LHCN-M2 (cell line): ENCODE results near the gene PTPRG. TPM values are rescaled to one million over a fixed set of nuclear protein-coding genes. Genes with fewer than 3 reads are reported as not detected.

ENCODE experiments used
- DNase-seq: peaks from one replicate; pipeline ENCODE4 v3.0.0-alpha.2; 2012; ENCODE audit warnings: low read depth
- total RNA-seq: library from RNA; depleted of rRNA; stranded (reverse); fragments of >200 nt; gene quantifications from 2 replicates; pipeline ENCODE4 v1.2.3, GENCODE V29; 2014

PTPRG gene
- total RNA-seq, 1 experiment from 2014 or later: 32.2 TPM

DNA sequence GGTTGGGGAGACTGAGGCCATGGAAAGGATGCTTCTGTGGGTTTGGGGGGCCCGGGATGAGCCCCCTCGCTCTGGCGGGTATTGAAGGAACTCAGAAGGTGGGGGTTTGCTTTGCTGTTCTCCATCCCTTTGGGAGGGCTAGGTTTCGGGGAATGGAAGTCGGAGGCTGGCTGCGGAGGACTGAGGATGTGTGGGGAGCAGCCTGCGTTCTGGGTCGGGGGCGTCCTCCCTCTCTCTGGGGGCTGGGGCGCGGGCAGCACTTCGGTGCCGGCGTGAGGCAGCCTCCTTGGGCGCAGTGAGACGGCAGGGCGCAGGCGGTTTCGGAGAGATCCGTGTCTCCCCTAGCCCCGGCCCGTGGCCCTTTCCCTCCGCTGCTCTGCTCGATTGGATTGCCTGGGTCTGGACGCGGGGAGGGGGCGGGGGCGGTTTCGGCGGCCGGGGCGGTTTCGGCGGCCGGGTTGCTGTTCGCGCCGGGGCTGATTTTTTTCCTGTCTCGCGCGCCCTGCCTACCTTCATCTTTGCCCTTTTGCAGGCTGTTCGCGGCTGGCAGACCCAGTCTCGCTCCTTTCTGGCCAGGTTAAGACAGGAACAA, 1.4 kb downstream of the PTPRG start:
- DNase-seq: peak; percentile 45

DNA sequence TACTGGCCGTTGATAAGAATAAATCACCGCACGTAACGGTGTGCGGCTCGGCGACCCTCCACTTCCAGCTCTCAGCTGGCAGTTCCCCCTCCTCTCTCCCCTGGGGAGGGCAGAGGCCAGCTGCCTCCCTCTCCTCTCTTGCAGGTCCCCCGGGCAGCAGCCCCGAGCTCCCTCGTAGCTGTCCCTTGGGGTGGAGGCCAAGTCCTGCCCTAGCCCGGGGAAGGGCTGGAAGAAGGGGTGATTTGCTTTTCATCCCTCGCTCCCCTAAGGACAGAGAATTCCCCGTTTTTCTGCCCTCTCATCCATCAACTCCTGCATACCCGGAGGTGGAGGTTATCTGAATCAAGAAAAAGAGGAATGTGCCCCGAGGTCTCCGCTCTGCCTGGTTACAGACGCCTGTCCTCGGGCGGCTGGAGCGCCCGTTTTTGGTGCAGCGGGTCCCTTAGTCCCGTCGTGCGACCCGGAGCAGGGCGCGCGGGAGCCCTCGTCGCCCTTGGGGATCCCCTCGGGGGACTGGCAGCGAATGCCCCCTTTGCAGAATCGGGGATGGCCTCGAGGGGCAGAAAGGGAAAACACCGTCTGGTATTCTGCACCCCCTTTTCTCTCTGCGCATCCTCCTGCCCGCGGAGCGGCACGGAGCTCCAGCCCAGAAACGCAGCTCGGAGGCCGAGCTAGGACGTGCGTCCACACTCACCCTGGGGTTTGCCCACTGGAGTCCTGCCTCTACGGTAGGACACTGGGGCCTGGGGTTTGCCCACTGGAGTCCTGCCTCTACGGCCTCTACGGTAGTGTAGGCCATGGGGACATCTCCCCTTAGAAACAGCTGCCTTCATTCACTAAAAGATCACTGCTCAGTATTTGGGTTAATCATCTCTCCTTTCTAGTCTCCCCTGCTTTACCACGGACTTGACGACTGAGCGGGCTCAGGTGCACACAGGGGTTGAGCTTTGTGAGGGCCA, 2.2 kb downstream of the PTPRG start:
- no peak for DNase-seq

GRCh38 chr3:61564395-61565059, 3.2 kb downstream of the PTPRG start:
- DNase-seq: peak; percentile 65

DNA sequence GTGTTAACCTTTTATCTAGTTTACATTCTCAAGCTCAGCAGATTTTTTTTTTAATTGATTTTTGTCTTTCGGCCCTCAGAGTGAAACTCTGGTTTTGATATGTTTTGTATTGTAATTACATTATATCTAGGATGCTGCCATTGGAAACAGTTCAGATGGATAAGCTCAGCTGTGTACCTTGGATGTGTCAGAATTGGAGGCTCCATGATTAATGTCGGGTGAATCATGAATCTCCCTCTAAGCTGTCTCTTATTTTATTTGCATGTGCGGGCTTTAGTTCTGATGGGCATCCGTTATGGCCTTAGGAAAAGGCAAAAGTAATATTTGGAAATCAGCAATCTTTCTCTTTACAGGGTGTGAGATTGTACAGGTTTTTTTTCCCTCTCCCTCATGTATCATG, 4.2 kb downstream of the PTPRG start:
- DNase-seq: peak; percentile 64

DNA sequence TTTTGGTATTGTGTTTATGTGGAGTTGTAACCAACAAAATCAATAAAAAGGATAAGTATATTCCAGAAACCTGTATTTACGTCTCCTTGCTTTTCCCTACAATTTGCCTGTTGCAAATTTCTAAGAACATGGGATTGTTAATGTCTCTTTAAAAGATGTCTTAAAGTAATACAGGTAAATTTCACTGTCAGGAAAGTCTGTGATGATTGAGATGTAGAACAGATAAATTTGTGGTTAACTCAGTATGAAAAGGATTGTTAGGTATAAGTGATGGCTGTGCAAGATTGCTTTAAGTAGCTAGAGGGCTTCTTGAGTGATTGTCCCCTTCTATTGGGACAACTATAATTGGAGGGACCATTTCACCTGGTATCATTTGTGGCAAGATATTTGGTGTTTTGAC, 6.8 kb downstream of the PTPRG start:
- no peak for DNase-seq

DNA sequence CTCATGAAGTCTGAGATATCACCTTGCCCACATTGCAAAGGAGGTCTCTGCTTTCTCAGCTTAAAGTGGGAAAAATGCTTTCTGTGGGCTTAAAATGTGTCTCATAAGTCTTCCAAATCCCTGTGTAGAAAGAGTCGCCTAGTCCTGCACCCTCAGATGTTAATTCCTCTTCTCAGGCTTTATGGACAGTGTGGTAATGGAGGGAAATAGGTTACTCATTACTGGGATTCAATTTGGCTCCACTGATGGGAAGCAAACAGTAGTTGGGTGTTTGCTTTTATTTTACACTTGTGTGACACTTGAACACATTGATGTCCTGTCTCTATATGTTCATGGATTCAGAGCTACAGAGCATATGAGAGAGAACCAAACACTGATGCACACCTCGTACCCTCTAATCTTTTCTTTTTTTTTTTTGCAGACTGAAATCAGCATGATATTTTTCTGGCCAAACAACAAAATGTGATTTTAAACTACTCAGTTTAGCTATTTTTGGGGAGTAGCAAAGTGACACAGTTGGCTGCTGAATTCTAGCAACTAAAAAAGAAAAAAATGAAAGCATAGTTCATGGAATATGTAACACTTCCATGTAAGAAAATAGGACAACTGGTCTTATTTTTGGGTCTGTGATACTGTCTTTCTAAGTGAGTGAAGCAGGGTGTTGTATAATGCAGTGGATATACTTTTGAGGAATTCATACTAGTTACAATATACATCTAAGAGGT, 8.6 kb downstream of the PTPRG start:
- no peak for DNase-seq

GRCh38 chr3:61570813-61571212, 9.4 kb downstream of the PTPRG start:
- no peak for DNase-seq

- peak; percentile 88 for DNase-seq
Observed at GRCh38 chr3:61571516-61572336, 10.4 kb downstream of the PTPRG start.

GRCh38 chr3:61572879-61573278, 11.5 kb downstream of the PTPRG start:
- no peak for DNase-seq

DNA sequence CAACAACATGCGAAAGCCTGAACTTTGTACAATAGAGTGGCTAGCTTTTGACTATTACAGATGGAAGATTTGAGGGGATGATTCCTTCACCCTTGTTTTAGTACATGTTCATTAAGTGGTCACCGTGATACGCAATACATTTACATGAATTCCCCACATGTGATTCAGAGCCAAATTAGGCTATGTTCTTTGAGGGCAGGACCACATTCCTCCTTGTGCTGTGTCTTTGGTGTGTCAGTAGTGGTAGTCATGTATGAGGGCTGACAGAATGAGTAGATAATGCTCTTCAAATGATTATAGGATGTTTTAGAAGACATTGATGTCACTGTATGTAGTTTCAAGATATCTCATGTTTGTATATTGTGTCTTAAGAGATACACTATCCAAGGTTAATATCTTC, 12.1 kb downstream of the PTPRG start:
- no peak for DNase-seq

DNA sequence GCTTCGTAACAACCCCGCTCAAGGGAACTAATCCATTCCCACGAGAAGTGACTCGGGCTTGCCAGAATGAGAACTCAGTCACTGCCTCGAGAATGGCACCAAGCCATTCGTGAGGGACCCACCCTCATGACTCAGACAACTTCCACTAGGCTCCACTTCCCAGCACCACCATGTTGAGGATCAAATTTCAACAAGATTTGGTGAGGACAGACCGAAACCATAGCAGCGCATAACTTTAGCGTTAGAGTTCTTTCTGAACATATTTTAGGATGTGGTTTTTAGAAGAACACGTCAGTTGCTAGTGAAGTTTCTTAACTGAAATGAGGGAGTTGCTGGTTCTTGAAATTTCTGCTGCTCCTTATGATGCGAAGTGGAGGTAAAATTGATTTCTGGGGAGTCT, 13.5 kb downstream of the PTPRG start:
- DNase-seq: peak; percentile 99

DNA sequence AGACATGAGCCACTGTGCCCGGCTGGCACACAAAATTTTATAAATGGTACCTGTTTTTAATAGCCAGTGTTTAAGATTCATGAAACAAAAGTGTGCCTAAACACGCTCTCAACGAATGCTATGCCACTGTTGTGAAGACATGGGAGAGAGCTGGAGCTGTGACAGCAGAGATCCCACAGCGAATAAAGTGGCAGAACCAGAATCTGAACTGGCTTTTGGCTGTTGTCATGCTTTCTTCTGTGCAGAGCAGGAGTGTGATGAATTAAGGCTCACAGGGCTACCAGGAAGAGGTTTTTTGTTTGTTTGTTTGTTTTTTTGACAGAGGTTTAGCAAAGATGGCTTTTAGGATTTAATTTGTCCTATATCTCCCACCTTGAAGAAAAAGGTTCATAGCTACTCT, 14.5 kb downstream of the PTPRG start:
- DNase-seq: no peak

- no peak for DNase-seq
Observed at GRCh38 chr3:61577760-61578159, 16.4 kb downstream of the PTPRG start.

DNA sequence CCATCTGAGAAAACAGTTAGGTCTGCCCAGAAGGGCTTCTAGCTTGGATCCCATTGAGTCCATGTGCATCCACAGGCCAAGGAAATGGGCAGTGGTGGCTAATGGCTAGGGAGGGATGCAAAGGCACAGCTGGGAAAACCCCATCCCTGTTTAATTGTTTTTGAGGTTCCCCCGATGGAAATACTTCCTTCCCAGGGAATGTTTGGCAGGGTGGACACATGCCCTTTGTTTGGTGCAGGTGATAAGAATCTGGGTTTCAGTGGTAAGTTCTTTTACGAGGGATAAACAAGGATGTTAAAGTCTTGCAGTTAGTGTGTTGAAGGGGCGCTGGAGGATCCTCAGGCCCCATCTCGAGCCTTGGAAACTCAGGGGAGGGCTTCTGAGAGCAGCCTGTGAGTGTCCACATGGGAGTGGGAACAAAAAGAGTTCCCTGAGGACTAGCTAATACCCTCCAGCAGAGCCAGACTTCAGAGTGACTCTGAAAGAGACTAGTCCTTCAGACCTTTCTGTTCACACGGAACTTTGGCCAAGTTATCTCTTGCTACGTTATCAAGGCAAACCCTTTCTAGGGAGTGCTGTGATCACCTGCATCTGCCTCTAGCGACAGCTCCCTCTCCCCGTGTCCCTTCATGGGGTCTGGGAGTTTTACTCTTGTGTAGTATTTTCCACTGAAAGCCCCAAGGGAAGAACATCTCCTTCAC, 17.4 kb downstream of the PTPRG start:
- no peak for DNase-seq

- no peak for DNase-seq
Observed at GRCh38 chr3:61579685-61580084, 18.3 kb downstream of the PTPRG start.

- DNase-seq: no peak
Observed at GRCh38 chr3:61580982-61581643, 19.7 kb downstream of the PTPRG start.

GRCh38 chr3:61582287-61582686, 20.9 kb downstream of the PTPRG start:
- no peak for DNase-seq

- DNase-seq: no peak
Observed at GRCh38 chr3:61582846-61583245, 21.5 kb downstream of the PTPRG start.
